Smooth muscle cell (in vitro differentiated cells): ENCODE data around the gene ALDH16A1. TPM values are rescaled to one million over a fixed set of nuclear protein-coding genes. Genes with fewer than 3 reads are reported as not detected.

ENCODE experiments used
- DNase-seq: peaks from one replicate; lab custom pipeline; 2025; ENCODE audit not compliant: unreplicated experiment; lab: John Stamatoyannopoulos, UW
- H2AFZ ChIP-seq: fragments of 200-600 bp; sonication (generic); 2 replicates; pipeline ENCODE4 v1.6.0; 2016; ENCODE audit warnings: antibody characterized with exemption, low read depth, mild to moderate bottlenecking
- H3F3A ChIP-seq: fragments of 200-600 bp; sonication (generic); 2 replicates; pipeline ENCODE4 v1.6.0; 2017; ENCODE audit warnings: antibody characterized with exemption, low read depth
- H3K27ac ChIP-seq: fragments of 200-600 bp; sonication (generic); 2 replicates; pipeline ENCODE4 v1.5.1; 2016; ENCODE audit warnings: low read depth, mild to moderate bottlenecking
- H3K27me3 ChIP-seq: fragments of 200-600 bp; sonication (generic); 2 replicates; pipeline ENCODE4 v1.6.1; 2016; ENCODE audit warnings: low read depth, mild to moderate bottlenecking
- H3K36me3 ChIP-seq: fragments of 200-600 bp; sonication (generic); 2 replicates; pipeline ENCODE4 v1.5.1; 2016; ENCODE audit warnings: low read depth
- H3K4me1 ChIP-seq: fragments of 200-600 bp; sonication (generic); 2 replicates; pipeline ENCODE4 v1.5.1; 2016; ENCODE audit warnings: low read depth
- H3K4me2 ChIP-seq: fragments of 200-600 bp; sonication (generic); 2 replicates; pipeline ENCODE4 v1.6.0; 2016; ENCODE audit warnings: mild to moderate bottlenecking
- H3K4me3 ChIP-seq: fragments of 200-600 bp; sonication (generic); 2 replicates; pipeline ENCODE4 v1.5.1; 2016; ENCODE audit warnings: mild to moderate bottlenecking
- H3K79me2 ChIP-seq: fragments of 200-600 bp; sonication (generic); 2 replicates; pipeline ENCODE4 v1.6.0; 2016; ENCODE audit warnings: low read depth, mild to moderate bottlenecking
- H3K9ac ChIP-seq: fragments of 200-600 bp; sonication (generic); 2 replicates; pipeline ENCODE4 v1.6.0; 2016; ENCODE audit warnings: low read depth
- H3K9me3 ChIP-seq: fragments of 200-600 bp; sonication (generic); replicated peaks from 2 replicates; pipeline ENCODE4 v1.5.1; 2016; ENCODE audit warnings: low read depth
- H4K20me1 ChIP-seq: fragments of 200-600 bp; sonication (generic); 2 replicates; pipeline ENCODE4 v1.6.0; 2016; ENCODE audit warnings: low read depth
- WGBS: methylation state at CpG from one replicate; pipeline ENCODE4 v1.1.7; 2016; ENCODE audit warnings: low lambda C conversion rate; 5-methylcytosine and 5-hydroxymethylcytosine counted together
- polyA plus RNA-seq: library from polyadenylated mRNA; unstranded; fragments of >200 nt; fragmentation: Nextera tagmentation; extraction: Ambion mirVana; gene quantifications from 2 replicates; pipeline ENCODE4 v1.2.1, GENCODE V29; 2016
- total RNA-seq: library from RNA; depleted of rRNA; stranded (reverse); fragments of >200 nt; gene quantifications from 2 replicates; pipeline ENCODE4 v1.2.3, GENCODE V29; 2014
- TF ChIP-seq, protein P1 (sequence below): fragments of 200-600 bp; sonication (generic); IDR thresholded peaks from 2 replicates; pipeline ENCODE4 v1.5.1; 2017; ENCODE audit warnings: borderline replicate concordance, mild to moderate bottlenecking, antibody characterized with exemption; ENCODE audit not compliant: insufficient read depth, poor library complexity, severe bottlenecking

The ALDH16A1 gene
- total and polyA plus RNA-seq, 2 experiments from 2014 or later, result 10.5 to 24.6 TPM

DNA sequence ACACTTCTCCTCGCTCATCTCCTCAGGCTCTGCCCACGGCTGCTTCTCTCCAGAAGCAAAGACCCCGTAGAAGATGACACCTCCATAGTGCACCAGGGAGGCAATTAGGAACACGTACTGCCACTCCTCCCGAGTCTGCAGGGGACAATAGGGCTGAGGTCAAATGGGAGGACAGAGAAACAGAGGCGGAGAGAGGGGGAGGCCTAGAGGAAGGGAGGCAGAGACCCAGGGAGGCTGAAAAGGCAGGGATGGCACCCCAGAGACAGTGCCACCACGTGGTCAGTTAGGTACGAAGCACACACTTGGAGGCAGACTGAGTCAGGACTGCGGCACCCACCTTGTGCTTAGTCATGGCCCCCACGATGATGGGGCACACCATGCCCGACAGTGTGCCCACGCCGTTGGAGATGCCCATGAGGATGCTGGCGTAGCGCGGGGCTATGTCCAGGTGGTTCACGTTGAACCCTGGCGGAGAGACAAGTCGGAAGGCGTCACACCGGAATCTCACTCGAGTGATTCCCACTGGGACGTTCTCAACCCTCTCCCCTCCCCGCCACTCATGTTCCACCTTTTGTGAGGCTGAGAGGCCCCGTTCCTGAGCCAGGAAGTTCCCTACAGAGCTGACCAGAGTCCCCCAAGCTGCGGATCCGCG, 22.2 kb upstream of the ALDH16A1 start:
- no peak overlapping the region for H3K4me3 ChIP-seq
- no peak for DNase-seq
- H3K27ac ChIP-seq, result no peak overlapping the region
- no peaks in the 10 kb centered on the region for H3K36me3 ChIP-seq
- no peaks in the 10 kb centered on the region for H3K79me2 ChIP-seq
- TF ChIP-seq, protein P1, sequence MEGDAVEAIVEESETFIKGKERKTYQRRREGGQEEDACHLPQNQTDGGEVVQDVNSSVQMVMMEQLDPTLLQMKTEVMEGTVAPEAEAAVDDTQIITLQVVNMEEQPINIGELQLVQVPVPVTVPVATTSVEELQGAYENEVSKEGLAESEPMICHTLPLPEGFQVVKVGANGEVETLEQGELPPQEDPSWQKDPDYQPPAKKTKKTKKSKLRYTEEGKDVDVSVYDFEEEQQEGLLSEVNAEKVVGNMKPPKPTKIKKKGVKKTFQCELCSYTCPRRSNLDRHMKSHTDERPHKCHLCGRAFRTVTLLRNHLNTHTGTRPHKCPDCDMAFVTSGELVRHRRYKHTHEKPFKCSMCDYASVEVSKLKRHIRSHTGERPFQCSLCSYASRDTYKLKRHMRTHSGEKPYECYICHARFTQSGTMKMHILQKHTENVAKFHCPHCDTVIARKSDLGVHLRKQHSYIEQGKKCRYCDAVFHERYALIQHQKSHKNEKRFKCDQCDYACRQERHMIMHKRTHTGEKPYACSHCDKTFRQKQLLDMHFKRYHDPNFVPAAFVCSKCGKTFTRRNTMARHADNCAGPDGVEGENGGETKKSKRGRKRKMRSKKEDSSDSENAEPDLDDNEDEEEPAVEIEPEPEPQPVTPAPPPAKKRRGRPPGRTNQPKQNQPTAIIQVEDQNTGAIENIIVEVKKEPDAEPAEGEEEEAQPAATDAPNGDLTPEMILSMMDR, result no peak
- H3K27me3 ChIP-seq, result peaks cover 100% of the 10 kb centered on the region
- H2AFZ ChIP-seq, result no peak overlapping the region
- no peak overlapping the region for H3K9ac ChIP-seq
- no peaks in the 10 kb centered on the region for H3F3A ChIP-seq
- no peaks in the 10 kb centered on the region for H3K9me3 ChIP-seq
- 85% methylated on average over 28 of the region's 28 CpGs for WGBS
- H4K20me1 ChIP-seq, result no peaks in the 10 kb centered on the region
- no peak overlapping the region for H3K4me2 ChIP-seq
- H3K4me1 ChIP-seq, result peaks cover 6% of the 10 kb centered on the region

DNA sequence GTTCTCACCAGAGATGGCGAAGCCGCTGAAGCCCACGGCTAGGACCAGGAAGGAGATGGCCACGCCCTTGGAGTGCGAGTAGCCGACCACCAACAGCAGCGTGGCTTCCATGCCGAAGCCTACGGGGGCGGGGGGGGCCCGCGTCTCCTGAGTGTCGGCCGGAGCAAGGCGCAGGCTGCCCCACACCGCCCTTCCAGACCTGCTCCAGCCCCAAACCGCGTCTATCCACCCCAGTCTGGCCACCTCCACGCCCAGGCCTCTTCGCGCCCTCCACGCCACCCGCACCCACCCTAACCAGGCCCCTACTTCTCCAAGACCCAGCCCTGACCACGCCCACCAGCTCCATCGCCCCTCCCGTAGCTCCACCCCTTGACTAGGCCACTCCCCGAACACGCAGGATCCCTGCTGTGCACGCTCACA, 21.7 kb upstream of the ALDH16A1 start:
- Histone ChIP-seq H3K79me2 (no peaks in the 10 kb centered on the region), H3K4me3 (no peak overlapping the region), H2AFZ (no peak overlapping the region), H3K4me1 (peaks cover 6% of the 10 kb centered on the region), H3K36me3 (no peaks in the 10 kb centered on the region), H3K27ac (no peak overlapping the region), H3K9me3 (no peaks in the 10 kb centered on the region), H3K4me2 (no peak overlapping the region), H4K20me1 (no peaks in the 10 kb centered on the region), H3K27me3 (peaks cover 100% of the 10 kb centered on the region), H3K9ac (no peak overlapping the region), H3F3A (no peaks in the 10 kb centered on the region)
- TF ChIP-seq, protein P1, result no peak
- DNase-seq, result no peak
- WGBS, result 89% methylated on average over 29 of the region's 29 CpGs

DNA sequence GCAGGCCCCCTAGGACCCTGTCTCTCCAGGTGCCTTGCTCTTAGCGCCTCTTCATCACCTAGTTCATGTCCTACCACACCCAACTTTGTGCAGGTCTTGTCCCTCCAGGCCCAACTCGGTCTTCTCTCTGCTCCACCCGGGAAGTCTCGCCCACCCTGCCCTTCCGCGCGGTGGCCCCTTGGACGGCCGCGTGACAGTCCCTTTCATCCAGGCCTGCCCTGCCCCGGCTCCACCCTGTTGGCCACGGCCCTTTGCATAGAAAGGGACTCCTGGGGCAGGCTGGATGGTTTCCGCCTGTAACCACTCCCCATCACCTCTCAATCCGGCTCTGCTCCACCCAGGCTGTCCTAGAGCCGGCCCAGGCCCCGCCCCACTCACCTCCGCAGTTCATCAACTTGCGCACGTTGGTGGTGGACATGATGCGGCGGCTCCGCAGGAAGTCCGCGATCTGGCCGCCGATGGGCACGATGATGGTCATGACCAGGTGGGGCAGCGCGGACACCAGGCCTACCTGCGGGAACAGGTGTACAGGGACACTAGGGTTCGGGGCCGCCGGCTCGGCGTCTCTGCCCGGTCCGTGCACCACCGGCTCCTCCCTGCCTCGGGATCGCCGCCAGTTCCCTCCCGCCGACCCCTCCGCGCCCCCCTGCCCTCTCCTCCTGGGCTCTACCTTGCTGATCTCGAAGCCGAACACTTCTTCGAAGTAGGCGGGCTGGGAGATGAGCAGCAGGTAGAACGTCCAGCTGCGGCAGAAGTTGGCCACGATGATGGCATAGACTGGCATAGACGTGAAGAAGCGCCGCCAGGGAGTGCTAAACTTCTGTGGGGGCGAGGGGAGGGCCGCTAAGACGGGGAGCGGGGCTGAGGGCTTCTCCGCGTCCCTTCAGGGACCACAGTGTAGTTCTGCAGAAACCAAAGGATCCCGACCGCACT, 20.6 kb upstream of the ALDH16A1 start:
- Histone ChIP-seq H3K9me3 (no peaks in the 10 kb centered on the region), H4K20me1 (no peaks in the 10 kb centered on the region), H3K27ac (no peak overlapping the region), H3K36me3 (no peaks in the 10 kb centered on the region), H2AFZ (no peak overlapping the region), H3K27me3 (peaks cover 100% of the 10 kb centered on the region), H3K4me1 (peaks cover 6% of the 10 kb centered on the region), H3K79me2 (no peaks in the 10 kb centered on the region), H3K9ac (no peak overlapping the region), H3K4me2 (no peak overlapping the region), H3K4me3 (no peak overlapping the region), H3F3A (no peaks in the 10 kb centered on the region)
- no peak for DNase-seq
- TF ChIP-seq, protein P1, result no peak
- WGBS, result 20% methylated on average over 58 of the region's 63 CpGs
